Superior temporal gyrus (tissue), 1 donor: ENCODE results near the gene DENR.
"Not testable (repeated sequence)": the region's sequence is repeated elsewhere in the genome, so short reads cannot be mapped to it uniquely, and the experiment has no call there.

Source experiments
- DNase-seq: peaks from one replicate; pipeline ENCODE4 v3.0.0-alpha.2; 2016; ENCODE audit errors: extremely low spot score

DENR gene, protein sequence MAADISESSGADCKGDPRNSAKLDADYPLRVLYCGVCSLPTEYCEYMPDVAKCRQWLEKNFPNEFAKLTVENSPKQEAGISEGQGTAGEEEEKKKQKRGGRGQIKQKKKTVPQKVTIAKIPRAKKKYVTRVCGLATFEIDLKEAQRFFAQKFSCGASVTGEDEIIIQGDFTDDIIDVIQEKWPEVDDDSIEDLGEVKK

GRCh38 chr12:122752464-122753318 lies at the start of gene DENR:
Gene DENR (plus strand): TSS chr12:122752824. CDS start chr12:122753702, 878 bp downstream.
- DNase-seq = peak; percentile 97

DNA sequence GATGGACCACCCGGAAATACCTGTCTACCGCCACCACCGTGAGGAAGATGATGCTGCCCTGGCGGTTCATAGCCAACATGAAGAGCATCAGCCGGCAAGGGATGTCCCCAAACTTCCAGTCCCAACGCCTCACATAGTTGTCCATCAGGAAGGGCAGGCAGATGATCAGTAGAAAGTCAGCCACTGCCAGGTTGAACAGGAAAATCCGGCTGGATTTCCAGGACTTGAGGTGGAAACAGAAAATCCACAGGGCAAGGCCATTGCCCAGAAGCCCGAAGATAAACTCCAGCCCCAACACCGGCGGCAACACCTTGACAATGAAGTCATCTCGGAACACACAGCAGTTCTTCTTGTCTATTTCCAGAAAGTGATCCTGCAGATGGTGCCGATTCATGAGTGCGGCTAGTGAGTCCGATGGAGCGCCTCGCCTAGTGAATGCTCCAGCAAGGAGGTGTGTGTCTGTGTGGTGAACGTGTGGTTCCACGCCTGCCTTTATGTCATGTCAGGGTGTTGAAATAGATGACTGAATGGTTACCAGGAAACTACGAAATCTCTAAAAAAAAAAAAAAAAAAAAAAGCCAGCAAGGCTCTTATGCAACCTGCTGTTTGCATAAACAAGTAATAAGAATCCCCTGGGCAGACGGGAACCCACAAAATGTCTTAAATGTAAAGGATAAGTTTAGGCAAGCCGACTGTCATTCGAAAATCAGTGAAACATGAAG lies 49.6 kb upstream of the DENR start, which contains the start of gene HCAR2:
Gene HCAR2, minus strand, starts transcription at position 468 of the 722 bp plus-strand sequence. Its CDS starts 74 bp downstream, at position 394.
- not testable (repeated sequence) for DNase-seq

DNA sequence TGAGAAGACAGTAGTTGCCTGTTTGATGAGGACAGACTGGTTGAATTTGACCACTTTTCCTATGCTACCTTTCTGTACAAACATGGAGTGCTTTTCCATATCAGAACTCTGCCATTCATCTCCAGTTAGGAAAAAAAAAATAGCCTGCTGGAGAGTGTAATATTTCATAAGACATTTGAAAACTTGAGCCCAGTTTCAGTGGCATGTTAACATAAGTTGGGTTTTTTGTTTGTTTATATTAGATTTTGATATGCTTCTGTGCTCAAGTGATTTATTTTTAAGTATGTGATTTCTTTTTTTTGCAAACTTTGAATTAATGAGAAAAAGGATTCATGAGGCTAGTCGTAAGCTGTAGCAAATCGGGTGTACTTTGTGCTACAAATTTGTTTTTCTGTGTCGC lies 48.8 kb upstream of the DENR start:
- DNase-seq = not testable (repeated sequence)

- DNase-seq = not testable (repeated sequence)
These were observed 43.3 kb upstream of the DENR start for GRCh38 chr12:122709287-122709686.

DNA sequence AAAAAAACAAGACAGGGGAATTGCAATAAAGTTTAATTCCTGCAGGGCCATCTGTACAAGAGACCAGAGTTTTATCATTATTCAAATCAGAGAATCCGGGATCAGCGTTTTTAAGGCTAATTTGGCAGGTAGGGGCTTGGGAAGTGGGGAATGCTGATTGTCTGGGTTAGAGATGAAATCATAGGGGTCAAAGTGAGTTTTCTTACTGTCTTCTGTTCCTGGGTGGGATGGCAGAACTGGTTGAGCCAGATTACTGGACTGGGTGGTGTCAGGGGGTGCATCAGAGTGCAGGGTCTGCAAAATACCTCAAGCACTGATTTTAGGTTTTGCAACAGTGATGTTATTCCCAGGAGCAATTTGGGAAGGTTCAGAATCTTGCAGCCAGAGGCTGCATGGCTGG lies 42.3 kb upstream of the DENR start:
- not testable (repeated sequence) for DNase-seq

GRCh38 chr12:122711266-122711665 lies 41.4 kb upstream of the DENR start:
- DNase-seq = not testable (repeated sequence)

DNA sequence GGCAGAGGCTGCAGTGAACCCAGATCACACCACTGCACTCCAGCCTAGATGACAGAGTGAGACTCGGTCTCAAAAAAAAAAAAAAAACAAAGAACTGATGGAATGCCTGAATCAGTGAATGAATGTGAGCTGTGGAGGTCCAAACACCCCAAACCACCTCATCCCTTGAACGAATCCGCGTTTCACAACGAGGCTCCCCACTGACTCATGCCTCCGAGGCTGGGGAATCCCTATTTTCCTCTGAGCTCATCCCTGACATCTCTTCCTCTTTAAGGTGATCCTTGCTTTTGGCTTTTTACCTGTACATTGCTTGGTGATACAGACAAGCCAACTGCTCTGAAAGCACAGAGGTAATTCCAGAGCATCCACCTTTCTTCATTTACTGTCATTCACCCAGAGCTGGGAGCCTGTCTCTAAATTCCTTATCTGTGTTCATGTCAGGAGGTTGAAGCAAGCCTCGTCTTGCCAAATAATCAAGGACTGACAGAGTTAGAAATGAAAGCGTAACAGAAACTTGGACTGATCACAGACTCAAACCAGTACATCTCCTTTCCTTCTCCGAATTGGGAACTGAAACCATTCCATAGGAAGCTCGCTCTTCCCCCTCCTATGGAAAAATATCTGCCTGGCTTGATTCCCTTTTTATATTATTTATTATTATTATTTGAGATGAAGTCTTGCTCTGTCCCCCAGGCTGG lies 39.0 kb upstream of the DENR start:
- not testable (repeated sequence) for DNase-seq

DNA sequence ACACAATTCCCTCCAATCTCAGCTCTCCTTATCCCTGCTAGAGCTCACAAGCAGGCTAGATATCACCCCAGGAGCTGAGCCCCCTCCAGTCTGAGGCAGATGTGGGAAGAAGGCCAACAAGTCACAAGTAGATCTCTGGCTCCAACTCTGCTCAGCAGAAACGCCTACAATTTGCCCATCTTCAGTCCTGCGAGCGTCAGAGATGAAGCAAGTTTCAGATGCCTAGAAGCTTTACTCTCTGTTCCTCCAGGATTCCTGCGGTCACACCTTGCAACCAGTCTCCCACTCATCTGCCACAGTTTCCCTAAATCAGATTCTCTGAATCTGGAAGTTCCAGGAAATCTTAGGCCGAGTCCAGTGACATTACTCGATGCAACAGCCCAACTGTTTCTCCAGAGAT lies 37.4 kb upstream of the DENR start:
- DNase-seq = not testable (repeated sequence)

DNA sequence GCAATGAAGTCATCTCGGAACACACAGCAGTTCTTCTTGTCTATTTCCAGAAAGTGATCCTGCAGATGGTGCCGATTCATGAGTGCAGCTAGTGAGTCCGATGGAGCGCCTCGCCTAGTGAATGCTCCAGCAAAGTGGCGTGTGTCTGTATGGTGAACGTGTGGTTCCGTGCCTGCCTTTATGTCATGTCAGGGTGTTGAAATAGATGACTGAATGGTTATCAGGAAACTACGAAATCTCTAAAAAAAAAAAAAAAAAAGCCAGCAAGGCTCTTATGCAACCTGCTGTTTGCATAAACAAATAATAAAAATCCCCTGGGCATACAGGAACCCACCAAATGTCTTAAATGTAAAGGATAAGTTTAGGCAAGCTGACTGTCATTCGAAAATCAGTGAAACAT lies 36.0 kb upstream of the DENR start, which contains the start of gene HCAR3:
Gene HCAR3, minus strand, starts transcription at position 154 of the 400 bp plus-strand sequence. Its CDS starts 74 bp downstream, at position 80.
- not testable (repeated sequence) for DNase-seq

DNA sequence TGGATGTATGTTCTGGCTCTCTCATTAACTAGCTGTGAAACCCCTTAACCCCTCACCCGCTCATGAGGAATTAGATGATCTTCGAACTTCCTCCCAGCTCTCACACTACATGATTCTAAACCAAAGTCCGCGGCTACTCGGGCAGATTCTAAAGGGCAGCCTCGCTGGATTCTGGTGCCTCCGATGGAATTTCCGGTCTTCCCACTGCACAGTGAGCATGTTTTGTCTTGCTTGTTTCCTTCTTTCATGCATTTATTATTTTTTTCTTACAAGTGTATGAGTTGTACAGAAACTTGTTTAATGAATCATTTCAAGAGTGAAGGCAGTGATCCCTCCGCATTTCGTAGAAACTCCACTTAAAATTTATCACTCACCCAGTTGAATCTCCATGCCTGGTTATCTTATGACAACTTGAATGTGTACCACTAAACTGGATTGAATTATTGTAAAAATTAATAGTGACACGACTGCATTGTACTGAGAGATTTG lies 31.5 kb upstream of the DENR start:
- DNase-seq = no peak

DNA sequence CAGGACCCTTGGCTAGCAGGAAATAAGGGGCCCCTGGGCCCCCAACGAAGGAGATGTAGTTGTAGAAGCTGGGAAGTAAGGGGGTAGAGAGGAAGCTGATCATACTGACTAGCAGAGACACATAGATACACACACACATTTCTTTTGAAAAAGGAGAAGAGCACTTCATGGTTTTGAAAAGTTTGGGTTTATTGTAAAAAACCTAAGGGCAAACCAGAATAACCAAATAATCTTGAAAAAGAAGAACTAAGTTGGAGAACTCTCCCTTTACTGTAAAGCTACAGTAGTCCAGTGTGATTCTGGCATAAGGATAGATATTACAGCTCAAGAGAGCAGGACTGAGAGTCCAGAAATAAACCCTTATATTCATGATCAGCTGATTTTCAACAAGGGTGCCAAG lies 30.2 kb upstream of the DENR start:
- DNase-seq = no peak

GRCh38 chr12:122724641-122725243 lies 27.9 kb upstream of the DENR start:
- DNase-seq = no peak

DNA sequence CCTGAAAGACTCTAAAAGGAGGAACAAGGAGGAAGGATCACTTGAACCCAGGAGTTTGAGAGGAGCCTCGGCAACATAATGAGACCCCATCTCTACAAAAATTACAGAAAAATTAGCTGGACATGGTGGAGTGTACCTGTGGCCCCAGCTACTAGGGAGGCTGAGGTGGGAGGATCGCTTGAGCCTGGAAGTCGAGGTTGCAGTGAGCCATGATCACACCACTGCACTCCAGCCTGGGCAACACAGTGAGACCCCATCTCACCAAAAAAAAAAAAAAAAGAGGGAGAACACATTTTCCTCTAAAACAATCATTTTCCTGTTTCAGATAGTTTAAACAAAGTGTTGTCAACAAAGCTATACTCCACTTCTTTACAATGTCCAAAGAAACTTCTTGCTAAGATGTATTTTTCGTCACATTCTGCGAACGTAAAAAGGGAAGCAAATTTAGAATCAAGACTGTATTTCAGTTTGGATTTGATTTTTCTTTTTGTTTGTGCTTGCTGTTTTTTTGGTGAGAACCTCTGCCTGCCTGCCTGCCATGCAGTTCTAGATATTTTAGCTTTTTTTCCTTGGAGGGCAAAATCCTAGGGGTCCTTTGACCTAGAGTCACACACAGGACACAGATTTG lies 27.1 kb upstream of the DENR start:
- DNase-seq = no peak

GRCh38 chr12:122726080-122726558 lies 26.5 kb upstream of the DENR start:
- DNase-seq = no peak

DNA sequence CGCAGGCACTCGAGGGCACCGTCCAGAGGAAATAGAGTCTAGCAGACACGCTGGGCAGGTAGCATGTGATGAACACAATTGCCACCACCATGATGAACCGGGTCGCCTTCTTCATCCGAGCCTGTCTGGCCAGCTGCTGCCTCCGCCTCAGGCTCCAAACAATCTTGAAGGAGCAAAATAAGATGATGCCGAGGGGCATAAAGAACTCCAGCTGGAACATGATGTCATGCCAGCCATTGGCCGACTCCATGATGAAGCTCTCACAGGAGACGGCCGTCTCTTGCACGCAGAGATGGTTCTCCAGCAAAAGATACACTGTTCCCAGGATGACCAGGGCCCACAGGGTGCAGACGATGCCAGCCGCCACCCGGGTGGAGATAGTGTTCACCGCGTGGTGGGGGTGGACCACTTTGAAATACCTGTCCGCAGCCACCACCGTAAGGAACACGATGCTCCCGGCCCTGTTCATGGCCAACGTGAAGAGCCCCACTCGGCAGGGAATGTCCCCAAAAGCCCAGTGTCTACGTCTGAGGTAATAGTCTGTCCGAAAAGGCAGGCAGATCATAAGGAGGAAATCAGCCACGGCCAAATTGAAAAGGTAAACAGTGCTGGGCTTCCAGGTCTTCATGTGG lies 22.9 kb upstream of the DENR start:
- DNase-seq = no peak

- no peak for DNase-seq
These were observed 22.2 kb upstream of the DENR start, which contains the start of gene HCAR1 for GRCh38 chr12:122730215-122731014. Gene HCAR1 (minus strand): TSS chr12:122730844. CDS start chr12:122730339, 505 bp downstream.

GRCh38 chr12:122732170-122732569 lies 20.5 kb upstream of the DENR start:
- DNase-seq = no peak

- DNase-seq = no peak
These were observed 20.0 kb upstream of the DENR start for GRCh38 chr12:122732611-122733010.

GRCh38 chr12:122738571-122738970 lies 14.1 kb upstream of the DENR start:
- DNase-seq = no peak
